GM12892 (cell line): ENCODE data around the gene MAPKAPK3.

Experiments used
- DNase-seq: peaks from one replicate; pipeline ENCODE4 v3.0.0; 2011; ENCODE audit not compliant: insufficient read length
- FAIRE-seq: peaks from 2 replicates; lab custom pipeline; 2011; peaks lifted over from hg19 to GRCh38; lab: Jason Lieb, UNC
- POLR2A ChIP-seq: IDR thresholded peaks from 2 replicates; pipeline ENCODE4 v1.6.1; 2011; ENCODE audit warnings: low read depth, low read length, control low read depth
- POLR2AphosphoS5 ChIP-seq: IDR thresholded peaks from 2 replicates; pipeline ENCODE4 v1.6.1; 2011; ENCODE audit warnings: low read depth, low read length, control low read depth
- TAF1 ChIP-seq: IDR thresholded peaks from 2 replicates; pipeline ENCODE4 v1.6.1; 2011; ENCODE audit warnings: low read depth, mild to moderate bottlenecking, control low read depth, low read length, borderline replicate concordance

Gene MAPKAPK3

GRCh38 chr3:50644561-50644960 lies 27.6 kb downstream of the MAPKAPK3 start:
- TF ChIP-seq TAF1, result no peak
- TF ChIP-seq POLR2AphosphoS5, result no peak
- no peak for TF ChIP-seq POLR2A

GRCh38 chr3:50645378-50645777 lies 28.4 kb downstream of the MAPKAPK3 start:
- TF ChIP-seq TAF1, result no peak
- no peak for TF ChIP-seq POLR2AphosphoS5
- TF ChIP-seq POLR2A, result no peak
- FAIRE-seq (no peak), DNase-seq (no peak)

More at GRCh38 chr3:50644561-50644960, 27.6 kb downstream of the MAPKAPK3 start:
- DNase-seq, result no peak
- no peak for FAIRE-seq

- FAIRE-seq, result no peak
- no peak for DNase-seq
- TF ChIP-seq POLR2A (no peak), TAF1 (no peak), POLR2AphosphoS5 (no peak)
Measured at GRCh38 chr3:50648313-50648712, 31.4 kb downstream of the MAPKAPK3 start.

- TF ChIP-seq POLR2A (no peak), TAF1 (no peak), POLR2AphosphoS5 (no peak)
- no peak for FAIRE-seq
- no peak for DNase-seq
Measured at GRCh38 chr3:50648944-50649343, 32.0 kb downstream of the MAPKAPK3 start.

GRCh38 chr3:50649451-50649931 lies 32.5 kb downstream of the MAPKAPK3 start:
- TF ChIP-seq TAF1 (no peak), POLR2AphosphoS5 (no peak), POLR2A (no peak)
- no peak for DNase-seq
- no peak for FAIRE-seq

GRCh38 chr3:50650018-50650417 lies 33.1 kb downstream of the MAPKAPK3 start:
- DNase-seq (no peak), FAIRE-seq (no peak)

GRCh38 chr3:50651445-50651844 lies 34.5 kb downstream of the MAPKAPK3 start:
- FAIRE-seq (no peak), DNase-seq (no peak)
- no peak for TF ChIP-seq TAF1
- no peak for TF ChIP-seq POLR2AphosphoS5
- no peak for TF ChIP-seq POLR2A

More at GRCh38 chr3:50650018-50650417, 33.1 kb downstream of the MAPKAPK3 start:
- no peak for TF ChIP-seq POLR2A
- TF ChIP-seq POLR2AphosphoS5, result no peak
- TF ChIP-seq TAF1, result no peak

GRCh38 chr3:50651920-50652529 lies 35.1 kb downstream of the MAPKAPK3 start:
- FAIRE-seq (no peak), DNase-seq (no peak)
- TF ChIP-seq POLR2A (no peak), POLR2AphosphoS5 (no peak)

- DNase-seq (no peak), FAIRE-seq (no peak)
- TF ChIP-seq POLR2AphosphoS5 (no peak), TAF1 (no peak), POLR2A (no peak)
Measured at GRCh38 chr3:50652709-50653108, 35.8 kb downstream of the MAPKAPK3 start.

- no peak for DNase-seq
- TF ChIP-seq TAF1, result no peak
- no peak for FAIRE-seq
Measured at GRCh38 chr3:50653937-50654595, 37.1 kb downstream of the MAPKAPK3 start.

- no peak for TF ChIP-seq POLR2A
- TF ChIP-seq POLR2AphosphoS5, result no peak
- no peak for TF ChIP-seq TAF1
- no peak for FAIRE-seq
- no peak for DNase-seq
Measured at GRCh38 chr3:50655009-50655830, 38.3 kb downstream of the MAPKAPK3 start.
